H1 (cell line): ENCODE measurements around the gene KCNJ5. TPM values are rescaled to one million over a fixed set of nuclear protein-coding genes. Genes with fewer than 3 reads are reported as not detected.

Experiments used
- CEBPB ChIP-seq: IDR thresholded peaks from 2 replicates; pipeline ENCODE4 v1.6.1; 2012; ENCODE audit warnings: low read depth, low read length
- CHD7 ChIP-seq: fragments of 300-600 bp; sonication (generic); IDR thresholded peaks from 2 replicates; pipeline ENCODE4 v1.7.1; 2012; ENCODE audit warnings: low read length, moderate library complexity, mild to moderate bottlenecking, inconsistent platforms; ENCODE audit not compliant: insufficient replicate concordance
- CREB1 ChIP-seq: IDR thresholded peaks from 2 replicates; pipeline ENCODE4 v1.6.1; 2012; ENCODE audit warnings: inconsistent platforms
- E2F6 ChIP-seq: IDR thresholded peaks from 2 replicates; pipeline ENCODE4 v1.6.1; 2012; ENCODE audit warnings: inconsistent platforms
- EGR1 ChIP-seq: IDR thresholded peaks from 2 replicates; pipeline ENCODE4 v1.6.1; 2011; ENCODE audit warnings: low read depth, low read length, borderline replicate concordance
- GABPA ChIP-seq: IDR thresholded peaks from 2 replicates; pipeline ENCODE4 v1.6.1; 2011; ENCODE audit warnings: mild to moderate bottlenecking, low read length, moderate library complexity, borderline replicate concordance; ENCODE audit not compliant: insufficient read depth
- HDAC6 ChIP-seq: IDR thresholded peaks from one replicate; pipeline ENCODE4 v1.7.1; 2012; ENCODE audit warnings: low read depth, mild to moderate bottlenecking, inconsistent platforms, low read length, moderate library complexity
- JUN ChIP-seq: IDR thresholded peaks from 2 replicates; pipeline ENCODE4 v1.6.1; 2011; ENCODE audit warnings: low read depth, mild to moderate bottlenecking, improper control_type of control experiment, low read length
- TAF1 ChIP-seq: IDR thresholded peaks from 2 replicates; pipeline ENCODE4 v1.6.1; 2011; ENCODE audit warnings: mild to moderate bottlenecking, low read depth, low read length
- TCF12 ChIP-seq: IDR thresholded peaks from 2 replicates; pipeline ENCODE4 v1.6.1; 2011; ENCODE audit warnings: low read depth, mild to moderate bottlenecking, low read length
- TEAD4 ChIP-seq: IDR thresholded peaks from 2 replicates; pipeline ENCODE4 v1.6.1; 2012; ENCODE audit warnings: low read depth, low read length, inconsistent platforms, mixed read lengths
- polyA plus RNA-seq, 7 experiments: library from polyadenylated mRNA; depleted of rRNA in 3 of 7; stranded (reverse) in 5 of 7; unstranded in 2 of 7; fragments of >200 nt in 5 of 7; fragments of 200-250 nt in 2 of 7; gene quantifications; 1 replicate in 5 of 7; 2 replicates in 1 of 7; 4 replicates in 1 of 7; pipeline versions ENCODE4 v1.2.1 to v1.2.3, GENCODE V29; 2011 to 2013; ENCODE audit warnings: missing spikeins in 2 of 7, mixed read lengths in 2 of 7
- total RNA-seq: library from RNA; stranded (reverse); fragmentation: NEBNext Ultra II Directional; extraction: Animal tissue kit (Norgen Biotek cat#: 25700); gene quantifications from 2 replicates; pipeline ENCODE4 v1.2.1, GENCODE V29; 2021

KCNJ5 gene
- total and polyA plus RNA-seq, 2 of the 8 experiments (the other 6 are each of a cell fraction or from before 2014, with no cell fraction given): 0.05 TPM; not detected in 1

GRCh38 chr11:128936606-128937251 is 45.6 kb downstream of the KCNJ5 start (continued):
- TF ChIP-seq CHD7: no peak
- no peak for TF ChIP-seq CEBPB
- TF ChIP-seq GABPA: no peak
- TF ChIP-seq TAF1: 0 out of 2 replicates have a peak, but pooled peaks have one; percentile 40
- TF ChIP-seq E2F6: no peak
- peak; percentile 92 for TF ChIP-seq TEAD4
- no peak for TF ChIP-seq JUN
- TF ChIP-seq CREB1: peak; percentile 67; the same call in 1 of the 2 replicates
- TF ChIP-seq HDAC6: no peak
- TF ChIP-seq TCF12: no peak
- TF ChIP-seq EGR1: no peak
